HG03571 (cell line): ENCODE measurements around the gene PRKAG2.

Source experiments
- ATAC-seq: cut with Tn5 transposase; IDR thresholded peaks from one replicate; pipeline ENCODE4 v1.9.1; 2021; ENCODE audit not compliant: unreplicated experiment

Gene PRKAG2

DNA sequence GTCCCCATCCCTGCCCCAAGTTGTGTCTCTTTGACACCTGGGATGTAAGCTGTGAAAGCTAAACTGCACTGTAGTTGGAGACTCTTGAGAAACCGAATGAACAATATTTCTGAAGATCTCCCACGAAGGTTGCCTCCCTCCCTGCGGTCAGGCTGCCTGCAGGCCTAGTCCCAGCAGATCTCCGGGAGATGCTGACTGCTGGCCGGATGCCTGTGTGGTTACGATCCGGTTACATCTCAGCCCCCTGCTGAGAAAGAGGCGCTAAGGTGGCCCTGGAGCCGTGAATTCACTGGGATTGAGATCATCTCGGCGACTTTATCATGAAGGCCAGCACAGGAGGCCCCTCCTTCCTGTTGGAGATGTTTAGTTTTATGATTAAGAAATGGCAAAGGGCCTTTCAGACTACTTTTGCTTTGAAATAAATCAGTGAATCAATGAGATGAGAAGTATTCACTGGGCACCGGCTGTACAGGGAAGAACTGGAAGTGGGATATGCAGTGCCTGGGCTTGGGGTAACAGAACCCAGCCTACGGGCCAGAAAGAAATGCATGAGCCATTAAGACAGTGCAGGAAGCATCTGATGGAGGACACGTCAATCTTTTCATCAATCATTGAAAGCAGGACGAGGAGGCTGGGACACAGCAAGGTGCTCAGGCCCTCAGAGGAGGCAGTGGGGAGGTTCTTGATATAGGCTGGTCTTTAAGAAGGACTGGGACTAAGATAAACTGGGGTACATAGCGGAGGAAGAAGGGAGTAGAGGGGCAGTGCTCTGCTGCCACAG lies 177.6 kb downstream of the PRKAG2 start:
- ATAC-seq, result no peak

DNA sequence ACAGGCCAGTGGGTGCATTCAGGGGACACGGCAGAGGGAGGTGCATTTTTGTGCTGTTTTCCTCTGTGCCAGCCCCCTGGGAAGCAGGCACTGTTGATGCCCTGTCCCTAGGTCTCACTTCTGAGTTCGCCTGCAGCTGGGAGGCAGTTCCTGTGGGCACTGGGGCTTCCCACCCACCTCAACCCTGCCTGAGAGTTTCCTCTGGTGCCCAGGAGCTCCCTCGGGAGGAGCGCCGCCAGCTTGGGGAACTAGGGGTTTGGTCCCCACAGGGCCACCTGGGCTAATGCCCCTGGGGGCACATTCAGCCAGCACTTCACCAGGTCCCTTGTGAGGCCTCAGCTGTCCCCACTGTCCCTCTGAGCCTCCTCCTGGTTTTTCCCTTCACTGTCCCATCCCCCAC lies 179.0 kb downstream of the PRKAG2 start:
- no peak for ATAC-seq

DNA sequence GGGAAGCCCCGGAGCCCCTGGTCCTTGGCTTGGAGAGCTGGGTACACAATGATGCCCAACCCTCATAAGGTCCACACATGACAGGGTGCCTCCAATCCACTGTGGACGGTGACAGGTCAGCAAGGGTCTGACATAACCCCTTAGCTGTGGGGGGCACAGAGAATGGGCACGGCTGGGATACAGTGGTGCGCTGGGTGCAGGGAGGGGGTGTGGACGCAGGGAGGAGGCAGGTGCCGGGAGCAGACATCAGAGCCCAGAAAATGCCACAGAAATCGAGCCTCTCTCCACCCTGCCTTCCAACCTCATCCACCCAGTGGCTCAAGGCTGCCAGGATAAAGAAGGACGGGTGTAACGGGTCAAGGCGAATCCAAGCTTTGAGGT lies 179.4 kb downstream of the PRKAG2 start:
- ATAC-seq, result no peak

DNA sequence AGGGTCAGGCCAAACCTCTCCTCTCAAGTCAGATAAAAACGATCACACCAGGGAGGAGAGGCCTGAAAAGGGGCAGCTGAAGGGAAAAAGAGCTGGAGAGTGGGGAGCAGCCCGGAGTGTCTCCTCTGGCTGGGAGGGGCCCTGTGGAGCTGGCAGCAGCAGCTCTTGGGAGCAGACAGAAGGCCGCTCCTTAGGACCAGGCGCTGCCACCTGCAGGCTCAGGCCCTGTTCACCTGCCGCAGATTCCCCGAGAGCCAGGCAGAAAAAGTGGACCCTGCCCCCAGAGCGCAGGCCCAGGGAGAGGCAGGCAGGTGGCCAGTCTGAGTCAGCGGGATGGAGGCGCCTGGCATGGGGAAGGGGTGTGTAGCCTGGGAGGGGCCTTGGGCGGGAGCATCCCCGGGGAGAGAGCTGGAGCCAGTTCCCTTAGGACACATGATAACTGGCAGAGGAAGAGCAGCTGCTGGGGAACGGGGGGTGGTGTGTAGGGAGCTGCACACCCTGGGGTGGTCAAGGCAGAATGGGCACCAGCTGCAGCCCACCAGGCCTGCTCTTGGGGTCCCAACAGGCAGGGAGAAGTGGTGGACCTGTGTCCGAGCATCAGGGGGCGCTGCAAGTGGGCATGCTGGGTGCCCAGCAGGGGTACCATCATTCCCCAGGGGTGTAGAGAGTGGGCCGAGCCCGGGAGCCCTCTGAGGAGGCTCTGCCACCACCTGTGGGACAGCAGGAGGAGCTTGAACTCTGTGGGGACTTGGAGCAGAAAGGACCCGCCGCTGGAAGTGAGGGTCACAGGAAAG lies 180.0 kb downstream of the PRKAG2 start:
- no peak for ATAC-seq

DNA sequence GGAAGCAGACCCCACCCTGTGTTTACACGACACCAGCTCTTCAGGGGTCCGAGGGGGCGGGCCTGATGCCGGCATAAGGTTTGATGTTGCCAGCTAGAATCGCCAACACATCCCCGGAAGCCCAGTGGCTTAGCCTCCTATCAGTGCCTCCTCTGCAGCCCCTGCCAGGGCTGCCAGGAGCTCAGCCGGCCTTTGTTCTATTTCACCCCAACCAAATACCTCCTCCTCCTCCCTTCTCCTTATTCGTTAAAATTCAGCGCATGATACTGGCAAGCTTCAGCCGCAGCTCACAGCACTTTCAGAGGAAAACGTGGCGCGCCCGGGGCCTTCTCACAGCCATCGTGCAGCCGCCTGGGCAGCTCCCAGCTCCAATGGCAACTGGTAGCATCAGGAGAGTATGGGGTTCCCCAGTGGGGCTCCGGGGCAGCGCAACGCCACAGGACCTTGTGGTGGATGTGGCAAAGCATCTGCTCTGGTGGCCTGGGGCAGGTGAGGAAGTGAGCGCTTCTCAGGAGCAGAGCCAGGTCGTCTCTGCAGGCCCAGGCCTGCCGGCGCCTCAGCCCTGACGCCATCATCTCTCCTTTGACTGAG lies 180.9 kb downstream of the PRKAG2 start:
- ATAC-seq, result no peak

DNA sequence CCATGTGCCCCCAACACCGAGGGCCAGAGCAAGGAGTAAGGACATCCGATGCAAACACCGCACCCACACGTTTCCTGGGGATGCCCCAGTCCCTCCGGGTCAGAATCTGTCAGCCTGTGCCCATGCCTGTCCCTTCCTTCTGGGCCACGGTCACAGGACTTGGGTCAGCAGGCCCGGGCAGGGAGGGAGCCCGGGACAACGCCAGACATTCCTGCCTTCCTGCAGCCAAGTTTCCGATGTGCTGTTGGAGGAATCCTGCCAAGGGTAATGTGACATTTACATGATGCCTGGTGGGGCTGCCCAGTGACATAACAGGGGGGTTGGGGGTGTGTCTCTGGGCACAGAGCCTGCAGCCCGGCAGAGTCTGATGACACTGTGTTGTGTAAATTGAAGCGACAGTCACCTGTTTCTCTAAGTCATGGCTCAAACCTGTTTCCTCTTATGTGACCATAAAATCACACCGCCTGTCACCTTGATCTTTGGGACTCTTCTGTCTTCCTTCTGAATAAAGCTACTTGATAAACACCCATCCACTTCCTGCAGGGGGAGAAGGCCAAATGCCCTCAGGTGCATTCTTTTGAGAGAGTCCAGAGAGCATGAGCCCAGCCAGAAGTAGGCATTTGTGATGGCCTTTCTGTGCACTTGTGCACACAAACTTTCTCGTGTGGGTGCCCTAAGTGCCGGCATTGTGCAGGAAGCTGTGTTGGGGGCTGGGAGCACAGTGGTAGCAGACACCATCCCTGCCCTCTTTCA lies 181.9 kb downstream of the PRKAG2 start:
- ATAC-seq, result no peak

DNA sequence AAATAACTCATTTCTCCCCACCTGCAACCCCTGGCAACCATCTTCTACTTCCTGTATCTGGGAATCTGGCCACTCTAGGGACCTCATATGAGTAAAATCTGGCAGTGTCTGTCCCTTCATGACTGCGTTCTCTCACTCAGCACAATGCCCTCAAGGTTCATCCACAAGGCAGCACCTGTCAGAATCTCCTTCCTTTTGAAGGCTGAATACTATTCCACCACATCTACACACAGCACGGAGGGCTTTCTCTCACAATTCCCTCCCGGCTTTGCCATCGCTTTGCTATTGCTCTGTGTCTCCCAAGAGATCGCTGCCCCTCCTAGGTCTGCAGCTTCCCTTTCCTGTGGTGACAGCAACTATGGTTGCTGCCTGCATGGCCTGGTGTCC lies 182.5 kb downstream of the PRKAG2 start:
- ATAC-seq, result no peak

DNA sequence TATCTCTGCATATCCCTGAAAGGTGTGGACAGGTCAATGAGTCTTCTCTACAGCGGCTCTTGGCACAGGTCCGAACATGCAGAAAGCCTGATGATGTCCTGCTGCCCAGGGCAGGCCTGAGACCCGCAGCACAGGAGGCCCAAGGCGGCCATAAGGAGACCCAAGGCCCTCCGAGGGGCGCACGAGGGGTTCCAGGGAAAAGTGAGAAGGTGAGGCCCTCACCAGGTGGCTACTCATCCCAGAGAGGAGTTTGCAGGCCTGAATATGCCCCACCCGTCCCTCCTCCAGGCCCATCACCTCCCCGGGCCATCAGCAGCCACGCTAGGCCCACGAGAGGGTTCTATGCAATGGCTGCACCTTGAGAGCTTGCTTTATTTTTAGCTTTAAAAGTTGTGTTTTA lies 183.8 kb downstream of the PRKAG2 start:
- no peak for ATAC-seq

DNA sequence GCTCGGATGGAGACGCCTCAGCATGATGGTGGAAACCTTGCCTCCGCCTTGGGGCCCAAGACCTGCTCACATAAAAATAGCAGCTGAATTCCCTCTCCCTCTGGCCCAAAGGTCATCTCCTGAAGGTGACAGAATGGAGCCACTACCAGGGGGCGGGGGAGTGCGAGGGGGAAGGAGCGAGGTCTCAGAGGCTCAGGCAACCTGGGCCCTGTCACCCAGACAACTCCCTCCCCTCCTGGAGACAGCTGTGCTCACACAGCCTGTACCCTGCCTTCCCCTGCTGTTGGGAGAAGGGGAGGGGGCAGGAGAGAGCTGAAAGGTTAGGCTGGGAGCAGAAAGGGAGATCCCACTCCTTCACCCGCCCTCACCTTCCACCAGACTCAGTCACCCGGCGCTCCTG lies 184.2 kb downstream of the PRKAG2 start:
- no peak for ATAC-seq

DNA sequence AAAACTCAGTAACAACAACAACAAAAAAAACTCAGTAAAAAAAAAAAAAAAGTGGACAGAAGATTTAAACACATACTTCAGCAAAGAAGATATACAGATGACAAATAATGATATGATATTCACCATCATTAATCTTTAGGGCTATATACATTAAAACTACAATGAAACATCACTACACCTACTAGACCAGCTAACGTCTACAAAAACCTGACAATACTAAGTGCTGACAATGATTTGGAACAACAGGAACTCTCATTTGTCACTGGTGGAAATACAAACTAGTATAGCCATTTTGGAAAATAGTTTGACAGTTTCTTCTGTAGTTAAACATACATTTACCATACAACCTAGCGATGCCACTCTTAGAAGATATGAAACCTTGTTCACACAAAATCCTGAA lies 185.5 kb downstream of the PRKAG2 start:
- ATAC-seq, result no peak

DNA sequence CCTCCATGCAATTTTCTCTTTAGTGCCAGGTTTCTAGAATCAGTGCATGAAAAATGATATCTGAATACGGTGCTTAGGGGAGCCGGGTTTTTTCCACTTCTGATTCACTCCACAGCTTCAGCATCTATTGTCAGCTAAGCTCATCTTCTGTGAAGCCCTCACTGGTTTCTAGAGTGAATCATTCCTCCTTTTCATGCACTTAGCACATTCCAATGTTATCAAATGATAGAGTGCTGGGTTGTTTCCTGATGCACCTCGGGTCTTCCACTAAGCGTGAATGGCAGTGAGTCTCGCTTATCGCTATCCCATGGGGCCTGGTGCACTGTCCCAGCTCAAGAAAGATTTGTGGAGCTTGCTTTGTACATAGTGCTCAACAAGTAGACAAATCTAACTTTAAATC lies 186.3 kb downstream of the PRKAG2 start:
- no peak for ATAC-seq

DNA sequence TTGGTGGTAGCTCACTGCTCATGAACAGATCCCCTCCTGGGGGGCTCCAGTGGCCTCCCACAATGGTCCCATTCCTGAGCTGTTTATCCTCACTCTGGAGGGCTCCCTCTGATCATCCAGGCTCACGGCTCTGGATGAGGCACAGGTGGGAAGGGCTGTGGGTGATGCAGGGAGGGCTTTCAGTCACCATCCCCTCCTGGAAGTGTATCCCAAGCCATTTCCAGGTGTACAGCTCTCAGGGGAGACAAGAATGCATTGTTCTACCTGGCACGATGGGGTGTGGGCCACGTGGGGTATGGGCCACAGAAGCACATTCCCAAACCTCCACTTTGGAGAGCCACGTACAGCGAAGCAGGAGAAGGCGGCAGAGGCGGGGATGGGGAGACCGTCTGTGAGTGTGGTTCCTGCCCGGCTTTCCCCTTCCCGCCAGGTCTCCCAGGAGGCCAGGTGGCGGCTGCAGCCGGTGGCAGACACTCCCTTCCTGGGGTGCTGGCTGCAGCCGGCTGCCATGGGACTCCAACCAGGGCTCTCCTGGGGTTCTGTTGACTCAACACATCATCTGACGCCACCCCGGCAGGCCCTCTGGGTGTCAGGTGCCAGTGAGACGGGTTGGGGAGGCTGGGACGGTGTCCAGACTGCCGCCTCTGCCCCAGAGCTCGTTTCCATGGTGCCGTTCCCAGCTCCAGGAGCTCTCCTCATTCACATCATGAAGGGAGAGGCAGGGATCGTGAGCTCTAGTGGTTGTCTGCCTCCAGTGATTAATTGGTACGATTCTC lies 187.5 kb downstream of the PRKAG2 start:
- no peak for ATAC-seq

DNA sequence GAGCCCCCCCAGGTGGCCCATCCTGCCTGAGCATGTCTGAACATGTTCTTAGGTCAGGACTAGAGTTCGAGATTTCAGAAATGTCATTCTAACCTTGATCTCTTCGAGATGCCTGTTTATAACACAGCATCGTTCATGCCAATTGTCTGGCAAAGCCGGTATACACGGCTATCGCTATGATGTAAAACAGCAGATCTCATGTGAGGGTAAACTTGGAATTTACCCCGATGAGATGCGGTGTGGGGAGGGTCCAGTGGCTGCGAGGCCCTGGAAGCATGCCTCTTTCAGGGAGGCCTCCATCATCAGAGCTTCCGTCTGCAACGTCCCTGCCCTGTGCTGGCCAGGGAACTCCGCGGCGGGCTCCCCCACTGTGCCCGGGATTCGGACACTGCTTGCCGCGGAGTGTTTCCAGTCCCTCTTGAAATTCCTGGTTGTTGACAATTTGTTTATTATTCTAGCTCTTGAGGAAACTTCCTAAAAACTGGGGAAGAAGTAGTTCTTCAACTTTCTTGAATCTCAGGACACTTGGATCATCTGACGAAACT lies 188.6 kb downstream of the PRKAG2 start:
- ATAC-seq, result no peak

DNA sequence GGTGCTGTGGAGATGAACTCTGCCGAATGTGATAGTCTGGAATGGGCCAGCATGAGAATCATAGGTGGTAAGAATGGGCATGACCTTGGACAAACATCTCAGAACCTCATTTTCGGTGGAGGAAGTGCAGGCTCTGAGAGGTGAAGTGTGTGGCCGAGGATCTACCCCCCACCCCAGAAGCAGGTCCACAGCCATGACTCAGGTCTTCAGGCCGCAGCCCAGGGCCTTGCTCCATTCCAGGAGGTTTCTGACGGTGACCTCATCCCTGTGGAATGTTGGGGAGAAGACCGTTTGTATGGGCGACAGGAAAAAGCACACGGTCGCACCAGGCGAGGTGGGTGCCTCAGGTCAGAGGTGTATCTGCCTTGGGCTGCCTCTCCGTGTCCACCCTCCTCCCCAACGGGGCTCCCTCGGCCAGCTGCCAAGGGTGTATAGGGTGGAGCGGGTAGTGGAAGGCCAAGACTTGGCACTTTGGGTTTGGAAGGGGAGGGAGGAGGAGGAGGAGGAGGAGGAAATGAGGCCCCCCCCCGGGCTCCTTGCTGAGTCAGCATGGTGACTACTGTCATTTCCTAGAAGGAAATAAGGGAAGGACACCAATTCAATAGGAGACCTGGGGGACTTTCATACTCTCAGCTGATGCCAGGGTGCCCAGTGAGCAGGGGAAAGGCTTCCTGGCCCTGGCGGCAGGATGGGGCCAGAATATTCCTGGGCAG lies 189.2 kb downstream of the PRKAG2 start:
- ATAC-seq, result no peak

DNA sequence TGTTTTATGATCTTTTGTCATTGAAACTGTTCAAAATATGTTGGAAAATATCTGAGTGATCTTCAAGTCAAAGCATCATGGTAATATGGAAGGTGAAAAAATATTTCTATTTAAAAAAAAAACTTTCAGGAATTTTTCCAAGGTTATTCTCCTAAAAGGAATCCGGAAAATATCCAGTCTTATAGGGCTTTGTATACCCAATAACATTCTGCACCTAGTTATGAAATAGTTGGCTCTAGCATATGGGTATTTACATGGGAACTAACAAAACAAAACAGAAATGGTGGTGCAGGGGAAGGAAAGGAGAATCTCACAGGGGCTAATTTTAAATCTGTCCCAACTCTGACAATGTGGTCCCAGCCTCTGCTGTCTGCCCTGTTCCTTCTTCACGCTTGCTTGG lies 190.1 kb downstream of the PRKAG2 start:
- ATAC-seq, result no peak

DNA sequence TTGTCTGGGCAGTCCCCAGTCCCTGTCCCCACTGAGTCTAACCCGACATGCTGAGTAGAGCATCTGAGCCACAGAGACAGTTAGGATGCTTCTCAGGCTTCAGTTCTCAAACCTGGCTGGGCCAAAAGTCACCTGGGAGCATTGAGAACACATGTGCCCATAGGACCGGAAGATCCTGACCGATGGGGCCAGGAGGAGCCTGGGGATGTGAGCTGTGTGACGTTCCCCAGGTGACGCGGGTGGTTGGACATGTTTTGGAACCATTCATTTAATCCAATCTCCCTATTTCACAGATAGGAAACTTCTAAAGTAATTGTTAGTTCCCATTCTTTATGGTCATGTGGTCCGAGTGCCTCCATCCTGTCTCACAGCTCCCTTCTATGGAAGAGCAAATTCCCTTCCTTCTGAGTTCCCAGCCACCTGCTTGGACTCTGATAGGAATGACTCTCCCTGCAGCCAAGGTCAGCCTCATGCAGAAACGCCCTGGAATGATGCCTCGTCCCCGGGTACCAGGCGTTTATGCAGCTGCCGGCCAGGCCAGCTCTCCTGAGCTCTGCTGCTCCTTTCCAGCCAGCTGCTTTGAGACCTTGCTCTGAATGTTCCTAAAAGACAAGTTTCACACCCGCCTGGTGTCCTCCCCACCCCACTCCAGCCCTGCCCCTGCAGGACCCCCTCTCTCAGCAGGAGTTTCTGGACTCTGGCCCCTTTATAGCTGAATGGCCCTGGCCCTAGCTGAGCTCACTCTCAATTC lies 190.7 kb downstream of the PRKAG2 start:
- ATAC-seq, result no peak

DNA sequence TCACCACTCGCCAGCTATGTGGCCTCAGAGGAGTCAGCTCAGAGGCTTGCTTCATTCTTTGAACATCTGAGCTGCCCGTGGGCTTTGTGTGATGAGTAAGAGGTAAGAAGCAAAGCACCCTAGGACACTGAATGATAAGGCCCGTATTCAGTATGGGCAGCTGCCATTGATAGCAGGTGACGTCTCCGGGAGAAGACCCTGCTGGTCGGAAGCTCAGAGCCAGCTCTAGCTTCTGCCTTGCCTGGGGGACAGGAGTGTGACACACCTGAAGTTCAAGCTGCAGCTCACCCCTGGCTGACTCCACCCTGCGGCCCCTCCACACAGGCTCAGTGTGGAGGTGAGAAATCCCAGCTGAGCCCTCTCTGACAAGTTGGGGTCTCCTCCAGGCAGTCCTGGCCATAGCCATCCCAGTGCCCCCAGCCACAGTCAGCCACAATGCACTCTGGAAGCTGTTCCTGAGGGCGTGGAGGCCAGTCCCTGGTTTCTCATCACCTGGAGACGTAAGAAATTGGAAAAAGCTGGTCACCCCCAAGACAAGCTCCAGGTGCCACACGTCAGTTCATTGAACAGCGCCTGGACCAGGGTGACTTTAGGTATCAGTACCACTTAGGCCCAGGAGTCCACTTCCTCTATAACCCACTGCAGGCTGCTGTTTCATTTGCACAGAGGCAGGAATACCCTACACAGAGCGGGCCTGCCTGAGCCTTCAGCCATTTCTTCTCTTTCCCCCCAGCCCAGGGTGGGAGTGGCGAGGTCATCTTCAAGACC lies 192.3 kb downstream of the PRKAG2 start:
- no peak for ATAC-seq
